K562 (cell line): Measurements from ENCODE around the gene RHOV. TPM values are rescaled to one million over a fixed set of nuclear protein-coding genes. Genes with fewer than 3 reads are reported as not detected.

Source experiments
- ATAC-seq: fragments of 200-7000 bp; cut with Tn5 transposase; 3 replicates; pipeline ENCODE4 v1.9.1; 2020; ENCODE audit warnings: moderate library complexity
- BruUV-seq: library from RNA; stranded (reverse); fragments of 400-500 nt; replicated peaks from 2 replicates; lab custom pipeline; 2021; lab: Mats Ljungman, UMichigan
- CTCF ChIA-PET: fragments of 300-600 bp; formaldehyde crosslinking; extraction: SDS; loops from one replicate; lab custom pipeline; 2021; ENCODE audit warnings: low intra/inter-chr PET ratio; lab: Yijun Ruan, JAX
- POLR2A ChIA-PET: fragments of 300-600, 350-650 bp; sonication (Branson Sonifier 250); formaldehyde crosslinking; extraction: SDS; loops from one replicate; lab custom pipeline; 2021; ENCODE audit warnings: antibody characterized with exemption, inconsistent platforms; lab: Yijun Ruan, JAX
- DNase-seq, 4 experiments: peaks; one replicate each; pipeline versions ENCODE4 v3.0.0 to v3.0.0-alpha.2; 2011 to 2018; ENCODE audit warnings: low spot score in 3 of 4, mixed read lengths in 3 of 4; ENCODE audit errors: extremely low read depth in 1 of 4
- FAIRE-seq: peaks from 2 replicates; lab custom pipeline; 2011; peaks lifted over from hg19 to GRCh38; lab: Jason Lieb, UNC
- H2AFZ ChIP-seq: 2 replicates; pipeline ENCODE4 v1.6.0; 2011; ENCODE audit warnings: low read depth, low read length, control low read depth, inconsistent platforms
- H3K27ac ChIP-seq: fragments of 200-600 bp; 3 replicates; pipeline ENCODE4 v1.8.0; 2011; ENCODE audit warnings: low read depth, mild to moderate bottlenecking, control low read depth, inconsistent platforms, low read length, moderate library complexity, mixed read lengths; ENCODE audit errors: extremely low read depth
- H3K27me3 ChIP-seq, 2 experiments: fragments of 300-600 bp in 1 of 2; 2 replicates in 1 of 2; 3 replicates in 1 of 2; pipeline versions ENCODE4 v1.6.0 to v1.8.0; 2011; ENCODE audit warnings: inconsistent platforms in 2 of 2, low read length in 2 of 2, mild to moderate bottlenecking in 1 of 2, mixed read lengths in 1 of 2, moderate library complexity in 1 of 2; ENCODE audit not compliant: control insufficient read depth in 2 of 2, insufficient read depth in 2 of 2
- H3K36me3 ChIP-seq: fragments of 300-600 bp; 3 replicates; pipeline ENCODE4 v1.8.0; 2011; ENCODE audit warnings: mild to moderate bottlenecking, low read length, inconsistent platforms; ENCODE audit not compliant: control insufficient read depth, insufficient read depth
- H3K4me1 ChIP-seq, 2 experiments: fragments of 200-600 bp in 1 of 2; replicated peaks in 1 of 2; 2 replicates in 1 of 2; 3 replicates in 1 of 2; pipeline versions ENCODE4 v1.5.1 to v1.8.0; 2011; ENCODE audit warnings: inconsistent platforms in 2 of 2, low read length in 2 of 2, mild to moderate bottlenecking in 1 of 2, mixed read lengths in 1 of 2, moderate library complexity in 1 of 2; ENCODE audit not compliant: control insufficient read depth in 2 of 2, insufficient read depth in 2 of 2
- H3K4me2 ChIP-seq: 2 replicates; pipeline ENCODE4 v1.6.1; 2011; ENCODE audit warnings: low read length, control low read depth, inconsistent platforms, mixed read lengths; ENCODE audit not compliant: insufficient read depth
- H3K4me3 ChIP-seq: fragments of 200-600 bp; sonication (generic), shearing (Covaris generic); 2 replicates; pipeline ENCODE4 v1.5.1; 2016; ENCODE audit warnings: control low read depth, inconsistent platforms
- H3K79me2 ChIP-seq: fragments of 200-600 bp; 3 replicates; pipeline ENCODE4 v1.8.0; 2011; ENCODE audit warnings: low read length, inconsistent platforms; ENCODE audit not compliant: control insufficient read depth, insufficient read depth
- H3K9ac ChIP-seq, 2 experiments: 2 replicates each; pipeline versions ENCODE4 v1.6.0 to v1.6.1; 2011; ENCODE audit warnings: low read depth in 2 of 2, low read length in 2 of 2, control low read depth in 1 of 2, inconsistent platforms in 1 of 2, mild to moderate bottlenecking in 1 of 2, mixed read lengths in 1 of 2; ENCODE audit not compliant: insufficient read depth in 1 of 2
- H3K9me1 ChIP-seq: one replicate; pipeline ENCODE4 v1.6.0; 2011; ENCODE audit warnings: inconsistent platforms, mild to moderate bottlenecking, low read length, moderate library complexity; ENCODE audit not compliant: control insufficient read depth, insufficient read depth
- H3K9me3 ChIP-seq: replicated peaks from 2 replicates; pipeline ENCODE4 v1.5.1; 2011; ENCODE audit warnings: low read depth, low read length, inconsistent platforms; ENCODE audit not compliant: control insufficient read depth, insufficient read depth
- H4K20me1 ChIP-seq: replicated peaks from 2 replicates; pipeline ENCODE4 v1.6.1; 2011; ENCODE audit warnings: low read length, inconsistent platforms, mixed read lengths; ENCODE audit not compliant: control insufficient read depth, insufficient read depth
- CBX2 ChIP-seq: fragments of 200-600 bp; sonication (generic); IDR thresholded peaks from one replicate; pipeline ENCODE4 v1.6.1; 2012; ENCODE audit warnings: mild to moderate bottlenecking, low read length, inconsistent platforms; ENCODE audit not compliant: insufficient read depth, poor library complexity, severe bottlenecking
- ESRRA ChIP-seq: fragments of 450-650 bp; IDR thresholded peaks from 2 replicates; pipeline ENCODE4 v1.6.1; 2014; ENCODE audit warnings: low read depth, mild to moderate bottlenecking, moderate library complexity, borderline replicate concordance
- GATA2 ChIP-seq: sonication (generic); formaldehyde crosslinking; IDR thresholded peaks from 2 replicates; pipeline ENCODE4 v1.4.0; 2020; ENCODE audit warnings: mild to moderate bottlenecking, missing genetic modification reagents
- SP2 ChIP-seq: IDR thresholded peaks from 2 replicates; pipeline ENCODE4 v1.6.1; 2011; ENCODE audit warnings: mild to moderate bottlenecking, low read depth, low read length, moderate library complexity; ENCODE audit not compliant: poor library complexity, severe bottlenecking; ENCODE audit errors: extremely low read depth
- SRSF7 ChIP-seq: fragments of 200-400 bp; formaldehyde crosslinking; optimal IDR thresholded peaks from 2 replicates; pipeline ENCODE3; 2017; ENCODE audit warnings: mild to moderate bottlenecking, low read depth, low read length
- ZBTB40 ChIP-seq, 2 experiments: fragments of 450-650 bp in 1 of 2; sonication (generic) in 1 of 2; formaldehyde crosslinking in 1 of 2; IDR thresholded peaks; 2 replicates each; pipeline versions ENCODE4 v1.7.1 to v1.9.0; 2016 to 2022; ENCODE audit warnings: inconsistent platforms in 1 of 2, mild to moderate bottlenecking in 1 of 2, missing genetic modification reagents in 1 of 2
- in situ Hi-C: fragments of 300-500 bp; cut with MboI; formaldehyde crosslinking; loops from 4 replicates; pipeline ENCODE4 v1.15.0; 2018; ENCODE audit warnings: inconsistent platforms, mixed read lengths
- intact Hi-C: fragments of 100-400 bp; cut with micrococcal nuclease; formaldehyde crosslinking; loops from 2 replicates; pipeline ENCODE4 v1.14.2; 2022
- polyA plus RNA-seq, 8 experiments: library from polyadenylated mRNA; depleted of rRNA in 4 of 8; stranded (reverse) in 5 of 8; unstranded in 3 of 8; fragments of >200 nt; fragmentation: Nextera tagmentation in 2 of 8; fragmentation: Illumina TruSeq in 1 of 8; extraction: Ambion mirVana in 2 of 8; extraction: Trizol in 1 of 8; gene quantifications; 2 replicates each; pipeline versions ENCODE4 v1.2.1 to v1.2.3, GENCODE V29; 2011 to 2014; ENCODE audit warnings: inconsistent platforms in 1 of 8, missing spikeins in 1 of 8
- total RNA-seq, 7 experiments: library from RNA; depleted of rRNA in 6 of 7; stranded (reverse); fragments of >200 nt in 6 of 7; fragmentation: Illumina TruSeq in 2 of 7; extraction: Trizol in 2 of 7; gene quantifications; 2 replicates each; pipeline versions ENCODE4 v1.2.1 to v1.2.3, GENCODE V29; 2011 to 2021; ENCODE audit warnings: low replicate concordance in 1 of 7

The RHOV gene
- total and polyA plus RNA-seq, 9 of the 15 experiments (the other 6 are each of a cell fraction or from before 2014, with no cell fraction given): 0.08 to 2.0 (median 1.1) TPM

- intact Hi-C loops (no loop called here), in situ Hi-C loops (no loop called here)
- ChIA-PET CTCF (no interaction called here), POLR2A (no interaction called here)
- Histone ChIP-seq H3K9me3 (no peaks in the 10 kb centered on the region), H3K4me3 (no peak overlapping the region), H3K79me2 (no peaks in the 10 kb centered on the region), H3K27ac (no peak overlapping the region)
- TF ChIP-seq SP2 (no peak), ESRRA (no peak), ZBTB40 (IDR thresholded peaks at IDR 0.05) (no peak), ZBTB40 (CRISPR knock-in tag; IDR thresholded peaks at IDR 0.05) (no peak), CBX2 (no peak), SRSF7 (no peak), GATA2 (CRISPR knock-in tag) (peak; percentile 44; the same call in 1 of the 2 replicates)
- TF ChIP-seq, all 486 proteins: peak for 1
- no peak for DNase-seq
- Histone ChIP-seq H3K36me3 (no peaks in the 10 kb centered on the region), H4K20me1 (no peaks in the 10 kb centered on the region), H3K9me1 (no peaks in the 10 kb centered on the region), H3K4me1 (peaks cover 0 to 10% of the 10 kb centered on the region in 2 experiments; a peak in 2 of 5 replicates), H3K27me3 (no peaks in the 10 kb centered on the region), H2AFZ (no peak overlapping the region), H3K4me2 (no peak overlapping the region), H3K9ac (no peak overlapping the region)
- no peak for FAIRE-seq
- no peak for ATAC-seq
- no TSS peak for BruUV-seq
Observed at GRCh38 chr15:40832903-40833302, 41.1 kb downstream of the RHOV start.
